NT2/D1 (cell line): Measurements from ENCODE around the gene AOAH.

Experiments
- DNase-seq: peaks from one replicate; pipeline ENCODE4 v3.0.0-alpha.2; 2011; ENCODE audit warnings: low read depth, low spot score
- H3K27me3 ChIP-seq: 2 replicates; pipeline ENCODE4 v1.6.0; 2011; ENCODE audit warnings: mild to moderate bottlenecking; ENCODE audit not compliant: insufficient read length, insufficient read depth
- H3K36me3 ChIP-seq: 2 replicates; pipeline ENCODE4 v1.6.1; 2011; ENCODE audit warnings: mild to moderate bottlenecking, low read length, mixed read lengths; ENCODE audit not compliant: insufficient read depth, insufficient read length
- H3K4me1 ChIP-seq: 2 replicates; pipeline ENCODE4 v1.5.1; 2011; ENCODE audit not compliant: insufficient read depth, insufficient read length
- H3K4me3 ChIP-seq: 2 replicates; pipeline ENCODE4 v1.5.1; 2011; ENCODE audit warnings: low read depth; ENCODE audit not compliant: insufficient read length
- H3K9ac ChIP-seq: 2 replicates; pipeline ENCODE4 v1.6.0; 2011; ENCODE audit warnings: low read depth; ENCODE audit not compliant: insufficient read length
- H3K9me3 ChIP-seq: 2 replicates; pipeline ENCODE4 v1.5.1; 2011; ENCODE audit warnings: mild to moderate bottlenecking, low read length; ENCODE audit not compliant: insufficient read depth
- SUZ12 ChIP-seq: IDR thresholded peaks from 2 replicates; pipeline ENCODE4 v1.6.1; 2011; ENCODE audit not compliant: insufficient read length, insufficient read depth; ENCODE audit errors: extremely low read depth
- YY1 ChIP-seq: IDR thresholded peaks from 2 replicates; pipeline ENCODE4 v1.6.1; 2011; ENCODE audit not compliant: insufficient read length, insufficient read depth
- ZNF274 ChIP-seq: IDR thresholded peaks from 2 replicates; pipeline ENCODE4 v1.6.1; 2011; ENCODE audit warnings: mild to moderate bottlenecking, low read depth, low read length

Gene AOAH

DNA sequence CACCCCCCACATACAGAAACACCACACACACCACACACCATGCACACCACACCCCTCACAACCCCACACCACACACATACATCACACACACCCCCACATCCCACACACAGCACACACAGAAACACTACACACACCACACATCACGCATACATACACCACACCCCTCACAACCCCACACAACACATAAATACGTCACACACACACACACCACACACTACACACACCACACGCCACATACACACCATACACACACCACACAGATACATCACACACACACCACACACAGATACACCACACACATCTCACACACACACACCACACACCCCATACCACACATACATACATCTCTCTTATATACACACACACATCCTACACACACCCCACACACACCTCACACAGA is 208.4 kb downstream of the AOAH start:
- no peak overlapping the region for H3K9ac ChIP-seq
- TF ChIP-seq SUZ12 (no peak), ZNF274 (no peak), YY1 (no peak)

DNA sequence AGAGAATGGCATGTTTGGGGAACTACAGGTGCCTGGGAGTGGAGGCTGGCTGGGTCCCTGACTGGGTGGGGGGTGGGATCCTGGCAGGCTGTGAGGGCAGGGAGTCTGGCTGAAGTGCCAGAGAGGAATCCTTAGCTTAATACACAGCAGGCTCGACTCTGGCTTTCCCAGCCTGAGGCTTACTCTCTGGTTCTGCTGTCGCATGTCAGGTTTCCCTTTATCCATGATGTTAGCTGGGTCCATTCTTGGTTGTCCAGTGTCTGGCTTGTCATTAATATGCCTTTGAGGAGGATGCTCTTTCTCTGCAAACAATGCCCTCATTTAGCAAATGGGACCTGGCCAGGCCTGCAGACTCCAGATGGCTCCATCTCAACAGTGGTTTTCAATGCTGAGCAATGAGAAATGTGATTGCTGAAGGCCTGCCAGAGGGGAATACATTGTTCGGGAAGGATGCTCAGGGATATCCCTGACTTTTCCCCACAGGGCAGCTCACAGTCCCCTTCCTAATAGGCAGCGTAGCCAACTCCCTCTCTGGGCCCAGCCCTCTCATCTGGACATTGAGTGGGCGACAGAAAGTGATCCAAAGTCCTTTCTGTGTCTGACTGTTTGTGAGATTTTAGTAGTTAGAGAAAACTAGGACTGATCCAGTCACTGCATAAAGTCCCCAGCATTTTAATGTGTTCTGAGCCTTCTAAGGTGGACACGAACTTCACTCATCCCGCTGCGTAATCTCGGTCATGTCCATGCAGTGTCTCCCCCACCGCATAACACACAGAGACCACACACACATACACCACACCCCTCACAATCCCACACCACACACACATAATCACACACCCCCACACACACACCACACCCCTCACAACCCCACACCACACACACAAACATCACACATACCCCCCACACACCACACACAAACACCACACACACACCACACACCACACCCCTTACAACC is 209.7 kb downstream of the AOAH start:
- TF ChIP-seq SUZ12, result no peak
- TF ChIP-seq YY1, result no peak
- TF ChIP-seq ZNF274, result no peak
- Histone ChIP-seq H3K4me3 (no peak overlapping the region), H3K9me3 (no peaks in the 10 kb centered on the region), H3K36me3 (no peaks in the 10 kb centered on the region), H3K9ac (no peak overlapping the region), H3K4me1 (no peaks in the 10 kb centered on the region), H3K27me3 (no peaks in the 10 kb centered on the region)
- DNase-seq, result no peak

More for the DNA sequence above, 208.4 kb downstream of the AOAH start:
- Histone ChIP-seq H3K4me3 (no peak overlapping the region), H3K27me3 (no peaks in the 10 kb centered on the region), H3K4me1 (no peaks in the 10 kb centered on the region), H3K9me3 (no peaks in the 10 kb centered on the region), H3K36me3 (no peaks in the 10 kb centered on the region)
- DNase-seq, result no peak

DNA sequence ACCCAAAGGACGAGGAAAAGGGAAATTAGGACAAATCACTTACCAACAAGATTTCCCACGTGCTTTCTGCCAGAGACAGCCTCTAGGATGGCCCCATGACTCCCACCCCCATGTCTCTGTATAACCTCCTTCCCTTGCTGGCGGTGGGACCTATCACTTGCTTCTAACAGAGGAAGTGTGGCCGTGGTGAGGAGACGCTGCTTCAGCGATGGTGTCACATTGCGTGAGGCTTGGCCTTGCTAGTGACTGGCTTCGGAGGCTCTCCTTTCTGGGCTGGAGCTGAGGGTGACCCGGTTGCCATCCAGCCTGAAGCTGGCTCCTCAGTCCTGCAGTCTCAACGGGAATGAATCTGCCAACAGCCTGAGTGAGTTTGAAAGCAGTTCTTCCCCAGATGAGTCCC is 210.9 kb downstream of the AOAH start:
- H3K9ac ChIP-seq, result no peak overlapping the region

DNA sequence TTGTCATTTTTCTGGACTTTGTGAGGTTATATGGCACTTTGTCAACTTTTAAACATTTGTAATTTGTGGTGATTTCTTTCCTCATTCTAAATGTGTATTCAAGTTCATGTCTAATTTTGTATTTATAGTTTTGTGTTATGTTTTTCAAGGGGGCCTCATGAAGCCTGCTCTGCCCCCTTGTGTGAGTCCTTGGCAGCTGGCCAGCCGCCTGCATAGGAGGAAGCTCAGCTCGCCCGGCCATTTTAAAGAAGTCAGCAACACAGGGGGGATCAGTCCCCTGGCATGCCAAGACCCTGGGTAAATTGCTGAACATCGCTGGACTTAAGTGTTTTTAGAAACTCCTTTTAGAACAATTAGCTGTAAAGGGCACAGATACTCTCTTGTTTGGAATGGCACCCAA is 211.7 kb downstream of the AOAH start:
- TF ChIP-seq ZNF274, result no peak
- no peak for TF ChIP-seq SUZ12
- TF ChIP-seq YY1, result no peak
- no peak for DNase-seq
- no peak overlapping the region for H3K9ac ChIP-seq
- H3K4me1 ChIP-seq, result no peaks in the 10 kb centered on the region
- H3K4me3 ChIP-seq, result no peak overlapping the region
- H3K27me3 ChIP-seq, result no peaks in the 10 kb centered on the region
- no peaks in the 10 kb centered on the region for H3K36me3 ChIP-seq
- no peaks in the 10 kb centered on the region for H3K9me3 ChIP-seq

More for the DNA sequence above, 210.9 kb downstream of the AOAH start:
- Histone ChIP-seq H3K9me3 (no peaks in the 10 kb centered on the region), H3K4me3 (no peak overlapping the region), H3K27me3 (no peaks in the 10 kb centered on the region), H3K36me3 (no peaks in the 10 kb centered on the region), H3K4me1 (no peaks in the 10 kb centered on the region)
- DNase-seq, result no peak
- TF ChIP-seq ZNF274, result no peak
- no peak for TF ChIP-seq SUZ12
- TF ChIP-seq YY1, result no peak

DNA sequence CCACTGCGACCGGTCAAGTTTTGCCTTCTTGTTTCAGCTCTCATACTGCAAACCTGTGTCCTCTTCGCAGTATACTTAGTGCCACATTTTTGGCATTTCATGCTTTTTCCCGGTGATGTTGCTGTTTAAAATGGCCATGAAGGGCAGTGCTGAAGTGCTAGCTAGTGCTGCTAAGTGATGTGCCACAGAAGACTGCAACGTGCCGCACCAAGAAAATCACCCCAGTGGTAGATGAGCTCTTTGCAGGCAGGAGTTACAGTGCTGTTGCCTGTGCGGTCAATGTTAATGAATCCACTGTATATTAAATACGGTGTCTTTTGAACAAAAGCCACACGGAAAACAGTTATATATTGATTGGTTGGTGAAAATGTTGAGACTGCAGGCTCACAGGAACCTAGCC is 214.3 kb downstream of the AOAH start:
- no peaks in the 10 kb centered on the region for H3K4me1 ChIP-seq
- H3K36me3 ChIP-seq, result no peaks in the 10 kb centered on the region
- no peaks in the 10 kb centered on the region for H3K27me3 ChIP-seq
- H3K4me3 ChIP-seq, result no peak overlapping the region
- TF ChIP-seq SUZ12, result no peak
- no peak for TF ChIP-seq ZNF274
- no peak for TF ChIP-seq YY1
- DNase-seq, result no peak
- H3K9me3 ChIP-seq, result peaks cover 6% of the 10 kb centered on the region; the same call in 1 of the 2 replicates
- no peak overlapping the region for H3K9ac ChIP-seq

DNA sequence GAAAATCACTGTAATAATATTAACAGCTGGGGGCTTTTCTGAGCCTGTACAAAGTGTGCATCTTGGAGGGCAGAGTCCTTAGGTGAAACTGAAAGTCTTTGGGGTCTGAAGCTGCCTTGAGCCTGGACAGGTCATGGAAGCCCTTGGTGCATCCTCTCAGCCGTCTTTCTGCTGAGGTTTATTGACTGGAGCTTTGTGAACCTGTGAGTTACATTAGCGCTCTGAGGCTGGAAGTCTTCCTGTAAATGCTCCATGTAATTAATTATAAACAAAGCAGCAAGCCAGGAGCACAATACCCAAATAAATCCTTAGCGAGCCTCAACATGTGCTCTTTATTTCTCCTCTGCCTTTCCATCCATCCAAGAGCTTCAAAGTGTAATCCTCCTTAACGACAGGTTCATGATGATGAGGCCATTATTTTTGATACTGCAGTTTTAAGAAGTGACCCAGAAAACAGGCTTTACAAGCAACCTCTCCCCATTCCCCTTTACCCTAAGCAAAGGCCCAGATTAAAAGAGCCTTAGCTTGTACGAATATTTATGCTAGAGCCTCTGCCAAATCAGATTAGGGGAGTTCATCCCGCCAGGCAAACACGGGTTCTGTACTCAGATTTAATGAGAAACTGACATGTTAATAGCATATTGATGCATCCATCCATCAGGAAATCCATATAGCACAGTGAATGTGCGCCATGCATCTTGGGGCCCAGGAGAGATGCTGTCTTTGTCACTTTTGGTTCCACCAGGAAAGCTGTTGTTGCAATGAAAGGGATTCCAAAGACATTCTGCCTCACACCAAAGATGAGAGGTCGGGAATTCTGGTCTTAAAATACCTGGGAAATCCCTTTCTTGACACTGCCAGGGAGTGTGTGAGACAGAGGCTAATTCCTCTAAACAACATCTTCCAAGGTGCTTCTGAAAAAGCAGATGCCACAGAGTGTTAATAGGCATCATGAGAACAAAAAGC is 216.5 kb downstream of the AOAH start:
- Histone ChIP-seq H3K9ac (no peak overlapping the region), H3K4me3 (no peak overlapping the region), H3K4me1 (no peaks in the 10 kb centered on the region), H3K36me3 (no peaks in the 10 kb centered on the region), H3K9me3 (peaks cover 13% of the 10 kb centered on the region; the same call in 1 of the 2 replicates), H3K27me3 (no peaks in the 10 kb centered on the region)
- DNase-seq, result no peak
- TF ChIP-seq SUZ12 (no peak), YY1 (no peak), ZNF274 (no peak)
